Activated naive CD8-positive, alpha-beta T cell treated with anti-CD3 and anti-CD28 coated beads for 36 hours (primary cell): ENCODE data around the gene UPF2. TPM values are rescaled to one million over a fixed set of nuclear protein-coding genes. Genes with fewer than 3 reads are reported as not detected.
"Not testable (repeated sequence)": the region's sequence is repeated elsewhere in the genome, so short reads cannot be mapped to it uniquely, and the experiment has no call there.

Experiments
- DNase-seq: peaks from one replicate; pipeline ENCODE4 v3.0.0; 2021
- H3K27ac Mint-ChIP-seq: one replicate; pipeline ENCODE4 v1.8.0; 2022; ENCODE audit warnings: mild to moderate bottlenecking, moderate library complexity, mixed read lengths
- H3K27me3 Mint-ChIP-seq: one replicate; pipeline ENCODE4 v1.8.0; 2022; ENCODE audit warnings: mild to moderate bottlenecking, mixed read lengths
- H3K36me3 Mint-ChIP-seq: one replicate; pipeline ENCODE4 v1.8.0; 2021; ENCODE audit warnings: mild to moderate bottlenecking, mixed read lengths
- H3K4me1 Mint-ChIP-seq: one replicate; pipeline ENCODE4 v1.8.0; 2021; ENCODE audit warnings: mixed read lengths
- H3K4me3 Mint-ChIP-seq: one replicate; pipeline ENCODE4 v1.8.0; 2022; ENCODE audit warnings: mild to moderate bottlenecking, moderate library complexity, mixed read lengths
- H3K9me3 Mint-ChIP-seq: one replicate; pipeline ENCODE4 v1.8.0; 2022; ENCODE audit warnings: mixed read lengths
- total RNA-seq, 2 experiments: library from RNA; stranded (reverse); gene quantifications; one replicate each; pipeline ENCODE4 v1.2.3, GENCODE V29; 2021

UPF2 gene
- total RNA-seq: 10 to 100 TPM; 35.8 to 38.2 TPM

GRCh38 chr10:12042797-12043651 is at the start of gene UPF2:
Gene UPF2 (minus strand): TSS chr10:12042809. CDS start chr10:12035423, 7,386 bp downstream.
- Mint-ChIP-seq H3K9me3 (no peaks in the 10 kb centered on the region), H3K4me3 (peak within 1 kb of the TSS; percentile 99), H3K36me3 (peaks cover 22% of the 10 kb centered on the region), H3K27ac (peak within 1 kb of the TSS; percentile 100), H3K27me3 (no peaks in the 10 kb centered on the region), H3K4me1 (peaks cover 27% of the 10 kb centered on the region)
- DNase-seq: peak; percentile 97

- DNase-seq: no peak
- peaks cover 17% of the 10 kb centered on the region for H3K36me3 Mint-ChIP-seq
- no peak overlapping the region for H3K27ac Mint-ChIP-seq
- no peak overlapping the region for H3K4me3 Mint-ChIP-seq
- no peaks in the 10 kb centered on the region for H3K4me1 Mint-ChIP-seq
- H3K27me3 Mint-ChIP-seq: peaks cover 4% of the 10 kb centered on the region
- no peaks in the 10 kb centered on the region for H3K9me3 Mint-ChIP-seq
Measured at GRCh38 chr10:12091421-12091820, 48.8 kb upstream of the UPF2 start.

- H3K36me3 Mint-ChIP-seq: peaks cover 17% of the 10 kb centered on the region
- H3K4me3 Mint-ChIP-seq: no peak overlapping the region
Measured at GRCh38 chr10:12088919-12089318, 46.3 kb upstream of the UPF2 start.

GRCh38 chr10:12081879-12082557 is 39.4 kb upstream of the UPF2 start:
- DNase-seq: no peak
- no peaks in the 10 kb centered on the region for H3K4me1 Mint-ChIP-seq
- H3K9me3 Mint-ChIP-seq: no peaks in the 10 kb centered on the region
- peaks cover 7% of the 10 kb centered on the region for H3K36me3 Mint-ChIP-seq
- H3K27me3 Mint-ChIP-seq: no peaks in the 10 kb centered on the region
- no peak overlapping the region for H3K4me3 Mint-ChIP-seq
- H3K27ac Mint-ChIP-seq: no peak overlapping the region

More at GRCh38 chr10:12088919-12089318, 46.3 kb upstream of the UPF2 start:
- H3K9me3 Mint-ChIP-seq: no peaks in the 10 kb centered on the region
- H3K4me1 Mint-ChIP-seq: no peaks in the 10 kb centered on the region
- peaks cover 4% of the 10 kb centered on the region for H3K27me3 Mint-ChIP-seq
- H3K27ac Mint-ChIP-seq: no peak overlapping the region
- DNase-seq: no peak

- H3K4me3 Mint-ChIP-seq: no peak overlapping the region
- no peaks in the 10 kb centered on the region for H3K9me3 Mint-ChIP-seq
- no peaks in the 10 kb centered on the region for H3K27me3 Mint-ChIP-seq
- DNase-seq: no peak
- no peak overlapping the region for H3K27ac Mint-ChIP-seq
- peaks cover 4% of the 10 kb centered on the region for H3K36me3 Mint-ChIP-seq
- no peaks in the 10 kb centered on the region for H3K4me1 Mint-ChIP-seq
Measured at GRCh38 chr10:12081470-12081869, 38.9 kb upstream of the UPF2 start.

- Mint-ChIP-seq H3K36me3 (peaks cover 2% of the 10 kb centered on the region), H3K27ac (peak overlapping the region; percentile 64), H3K27me3 (no peaks in the 10 kb centered on the region), H3K4me3 (no peak overlapping the region), H3K9me3 (no peaks in the 10 kb centered on the region), H3K4me1 (no peaks in the 10 kb centered on the region)
- DNase-seq: no peak
Measured at GRCh38 chr10:12077580-12078180, 35.1 kb upstream of the UPF2 start.

- Mint-ChIP-seq H3K27me3 (no peaks in the 10 kb centered on the region), H3K4me3 (no peak overlapping the region), H3K27ac (no peak overlapping the region), H3K36me3 (peaks cover 2% of the 10 kb centered on the region), H3K4me1 (peaks cover 7% of the 10 kb centered on the region), H3K9me3 (no peaks in the 10 kb centered on the region)
- DNase-seq: no peak
Measured at GRCh38 chr10:12073526-12073925, 30.9 kb upstream of the UPF2 start.

GRCh38 chr10:12071441-12071840 is 28.8 kb upstream of the UPF2 start:
- H3K4me3 Mint-ChIP-seq, DNase-seq, H3K27ac Mint-ChIP-seq, H3K36me3 Mint-ChIP-seq, H3K27me3 Mint-ChIP-seq, H3K9me3 Mint-ChIP-seq, H3K4me1 Mint-ChIP-seq: not testable (repeated sequence)

- Mint-ChIP-seq H3K4me1 (peaks cover 7% of the 10 kb centered on the region), H3K27ac (peak within 1 kb of the TSS; percentile 83), H3K36me3 (no peaks in the 10 kb centered on the region), H3K4me3 (peak within 1 kb of the TSS; percentile 83), H3K27me3 (no peaks in the 10 kb centered on the region), H3K9me3 (no peaks in the 10 kb centered on the region)
- DNase-seq: peak; percentile 100
Measured at GRCh38 chr10:12068449-12069269, 26.1 kb upstream of the UPF2 start, which contains the start of gene DHTKD1. Gene DHTKD1 (plus strand): TSS chr10:12068954. CDS start chr10:12069034, 80 bp downstream.

- no peak overlapping the region for H3K27ac Mint-ChIP-seq
- H3K4me3 Mint-ChIP-seq: no peak overlapping the region
- peaks cover 7% of the 10 kb centered on the region for H3K4me1 Mint-ChIP-seq
- no peaks in the 10 kb centered on the region for H3K9me3 Mint-ChIP-seq
- no peak for DNase-seq
- H3K27me3 Mint-ChIP-seq: no peaks in the 10 kb centered on the region
- no peaks in the 10 kb centered on the region for H3K36me3 Mint-ChIP-seq
Measured at GRCh38 chr10:12067336-12067735, 24.7 kb upstream of the UPF2 start.

- H3K9me3 Mint-ChIP-seq: peaks cover 2% of the 10 kb centered on the region
- H3K27me3 Mint-ChIP-seq: no peaks in the 10 kb centered on the region
- no peak overlapping the region for H3K4me3 Mint-ChIP-seq
- DNase-seq: no peak
- no peaks in the 10 kb centered on the region for H3K4me1 Mint-ChIP-seq
- H3K36me3 Mint-ChIP-seq: no peaks in the 10 kb centered on the region
- H3K27ac Mint-ChIP-seq: no peak overlapping the region
Measured at GRCh38 chr10:12063483-12063818, 20.8 kb upstream of the UPF2 start.

GRCh38 chr10:12062754-12063482 is 20.3 kb upstream of the UPF2 start:
- Mint-ChIP-seq H3K9me3 (peaks cover 2% of the 10 kb centered on the region), H3K36me3 (no peaks in the 10 kb centered on the region), H3K4me1 (no peaks in the 10 kb centered on the region), H3K4me3 (no peak overlapping the region), H3K27ac (no peak overlapping the region), H3K27me3 (no peaks in the 10 kb centered on the region)
- no peak for DNase-seq

GRCh38 chr10:12061124-12061523 is 18.5 kb upstream of the UPF2 start:
- no peak for DNase-seq
- Mint-ChIP-seq H3K4me1 (no peaks in the 10 kb centered on the region), H3K4me3 (no peak overlapping the region), H3K27ac (no peak overlapping the region), H3K9me3 (peaks cover 2% of the 10 kb centered on the region), H3K27me3 (no peaks in the 10 kb centered on the region), H3K36me3 (no peaks in the 10 kb centered on the region)

- H3K27me3 Mint-ChIP-seq: no peaks in the 10 kb centered on the region
- no peak overlapping the region for H3K4me3 Mint-ChIP-seq
- H3K36me3 Mint-ChIP-seq: no peaks in the 10 kb centered on the region
- no peak overlapping the region for H3K27ac Mint-ChIP-seq
- no peak for DNase-seq
- peaks cover 2% of the 10 kb centered on the region for H3K9me3 Mint-ChIP-seq
- H3K4me1 Mint-ChIP-seq: no peaks in the 10 kb centered on the region
Measured at GRCh38 chr10:12056748-12057147, 14.1 kb upstream of the UPF2 start.
